Measurements from ENCODE around the gene REPS1. TPM values are rescaled to one million over a fixed set of nuclear protein-coding genes. Genes with fewer than 3 reads are reported as not detected.
"Not testable (repeated sequence)": the region's sequence is repeated elsewhere in the genome, so short reads cannot be mapped to it uniquely, and the experiment has no call there.

REPS1 gene
- total RNA-seq, 1 donor from 2014 or later: 43.0 TPM

GRCh38 chr6:138948546-138949179 is 39.4 kb downstream of the REPS1 start:
- intact Hi-C loops (cut with DNase I): no loop called here
- no peak for DNase-seq (ENCODE audit: low spot score)

- intact Hi-C loops (cut with DNase I): no loop called here
- no peak for DNase-seq (ENCODE audit: low spot score)
Observed at GRCh38 chr6:138948004-138948403, 40.0 kb downstream of the REPS1 start.

GRCh38 chr6:138945354-138945753 is 42.7 kb downstream of the REPS1 start:
- no peak for DNase-seq (ENCODE audit: low spot score)
- intact Hi-C loops (cut with DNase I): no loop called here

GRCh38 chr6:138944412-138944811 is 43.6 kb downstream of the REPS1 start:
- intact Hi-C loops (cut with DNase I): no loop called here
- DNase-seq (ENCODE audit: low spot score): no peak

- intact Hi-C loops (cut with DNase I): no loop called here
- DNase-seq (ENCODE audit: low spot score): no peak
Observed at GRCh38 chr6:138943089-138943625, 44.9 kb downstream of the REPS1 start.

- intact Hi-C loops (cut with DNase I); DNase-seq (ENCODE audit: low spot score): not testable (repeated sequence)
Observed at GRCh38 chr6:138936873-138937272, 51.2 kb downstream of the REPS1 start.

- no peak for DNase-seq (ENCODE audit: low spot score)
- intact Hi-C loops (cut with DNase I): no loop called here
Observed at GRCh38 chr6:138931660-138932059, 56.4 kb downstream of the REPS1 start.

GRCh38 chr6:138926579-138926978 is 61.5 kb downstream of the REPS1 start:
- intact Hi-C loops (cut with DNase I): no loop called here
- no peak for DNase-seq (ENCODE audit: low spot score)

GRCh38 chr6:138925806-138926205 is 62.2 kb downstream of the REPS1 start:
- DNase-seq (ENCODE audit: low spot score): no peak
- intact Hi-C loops (cut with DNase I): no loop called here

- no peak for DNase-seq (ENCODE audit: low spot score)
- intact Hi-C loops (cut with DNase I): no loop called here
Observed at GRCh38 chr6:138923561-138923960, 64.5 kb downstream of the REPS1 start.

GRCh38 chr6:138920906-138921305 is 67.1 kb downstream of the REPS1 start:
- no peak for DNase-seq (ENCODE audit: low spot score)
- intact Hi-C loops (cut with DNase I): no loop called here

GRCh38 chr6:138914701-138915100 is 73.4 kb downstream of the REPS1 start:
- DNase-seq (ENCODE audit: low spot score): no peak
- intact Hi-C loops (cut with DNase I): no loop called here

GRCh38 chr6:138912308-138912707 is 75.7 kb downstream of the REPS1 start:
- intact Hi-C loops (cut with DNase I): no loop called here
- no peak for DNase-seq (ENCODE audit: low spot score)

- intact Hi-C loops (cut with DNase I): no loop called here
- no peak for DNase-seq (ENCODE audit: low spot score)
Observed at GRCh38 chr6:138909975-138910374, 78.1 kb downstream of the REPS1 start.

GRCh38 chr6:138909511-138909910 is 78.5 kb downstream of the REPS1 start:
- intact Hi-C loops (cut with DNase I): no loop called here
- DNase-seq (ENCODE audit: low spot score): no peak

- intact Hi-C loops (cut with DNase I): no loop called here
- no peak for DNase-seq (ENCODE audit: low spot score)
Observed at GRCh38 chr6:138907167-138907566, 80.9 kb downstream of the REPS1 start.

GRCh38 chr6:138897031-138897430 is 91.0 kb downstream of the REPS1 start:
- intact Hi-C loops (cut with DNase I): no loop called here

GRCh38 chr6:138896104-138896756 is 91.8 kb downstream of the REPS1 start:
- intact Hi-C loops (cut with DNase I): no loop called here
- no peak for DNase-seq (ENCODE audit: low spot score)

More at GRCh38 chr6:138897031-138897430, 91.0 kb downstream of the REPS1 start:
- no peak for DNase-seq (ENCODE audit: low spot score)

- no peak for DNase-seq (ENCODE audit: low spot score)
- intact Hi-C loops (cut with DNase I): no loop called here
Observed at GRCh38 chr6:138891255-138891986, 96.6 kb downstream of the REPS1 start.

GRCh38 chr6:138885156-138885819 is 102.8 kb downstream of the REPS1 start:
- intact Hi-C loops (cut with DNase I): no loop called here

More at GRCh38 chr6:138885156-138885819, 102.8 kb downstream of the REPS1 start:
- DNase-seq (ENCODE audit: low spot score): no peak
